HUES48 (cell line): ENCODE measurements around the gene ECEL1.

ENCODE experiments used
- H3K27ac ChIP-seq: one replicate; pipeline ENCODE4 v1.7.0; 2013; ENCODE audit warnings: low read depth, low read length, inconsistent platforms
- H3K27me3 ChIP-seq: 2 replicates; pipeline ENCODE4 v1.6.1; 2013; ENCODE audit warnings: mild to moderate bottlenecking, low read length; ENCODE audit not compliant: control insufficient read depth, insufficient read depth
- H3K36me3 ChIP-seq: 2 replicates; pipeline ENCODE4 v1.6.1; 2013; ENCODE audit warnings: low read length; ENCODE audit not compliant: control insufficient read depth, insufficient read depth
- H3K4me1 ChIP-seq: 2 replicates; pipeline ENCODE4 v1.6.1; 2013; ENCODE audit warnings: mild to moderate bottlenecking, low read length; ENCODE audit not compliant: control insufficient read depth, insufficient read depth
- H3K4me3 ChIP-seq: 2 replicates; pipeline ENCODE4 v1.5.1; 2013; ENCODE audit warnings: mild to moderate bottlenecking, low read depth, low read length
- H3K9ac ChIP-seq: 2 replicates; pipeline ENCODE4 v1.6.1; 2013; ENCODE audit warnings: mild to moderate bottlenecking, low read depth, low read length, moderate library complexity
- H3K9me3 ChIP-seq: 2 replicates; pipeline ENCODE4 v1.6.1; 2013; ENCODE audit warnings: low read length; ENCODE audit not compliant: control insufficient read depth, insufficient read depth

ECEL1 gene

DNA sequence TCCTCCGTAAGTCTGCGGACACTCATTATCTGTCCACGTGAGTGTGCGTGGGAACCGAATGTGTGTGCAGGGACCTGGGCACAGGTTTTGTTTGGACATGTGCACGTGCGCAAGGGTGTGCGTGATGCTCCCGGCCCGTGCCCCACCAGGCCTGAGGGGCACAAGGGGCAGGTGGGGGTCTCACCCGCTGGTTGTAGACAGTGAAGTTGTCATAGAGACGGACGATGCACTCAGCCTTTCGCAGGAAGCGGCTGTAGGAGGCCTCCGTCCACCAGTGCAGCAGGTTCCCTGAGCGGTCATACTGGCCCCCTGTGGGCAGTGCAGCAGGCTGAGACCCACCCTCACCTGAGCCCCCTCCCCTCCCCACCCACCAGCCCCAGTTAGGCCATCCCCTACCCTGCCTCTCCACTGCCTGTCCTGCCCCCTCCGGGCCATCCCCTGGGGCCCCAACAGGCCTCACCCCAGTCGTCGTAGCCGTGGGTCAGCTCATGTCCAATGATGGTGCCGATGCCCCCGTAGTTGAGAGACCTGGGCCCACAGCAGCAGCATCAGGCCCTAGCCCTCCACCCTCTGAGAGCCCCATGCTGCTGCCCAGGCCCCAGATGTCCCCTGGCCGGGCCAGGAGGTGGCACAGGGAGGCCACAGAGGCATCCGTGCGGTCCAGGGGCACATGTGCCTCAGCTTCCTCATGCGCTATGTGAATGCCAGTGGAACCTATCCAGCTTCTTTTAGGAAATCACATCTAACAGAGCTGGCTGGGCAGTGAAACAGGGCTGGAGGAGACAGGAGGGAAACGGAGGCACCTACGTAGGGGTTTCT, 6.1 kb downstream of the ECEL1 start:
- no peak overlapping the region for H3K9ac ChIP-seq
- H3K36me3 ChIP-seq, result no peaks in the 10 kb centered on the region
- no peaks in the 10 kb centered on the region for H3K4me1 ChIP-seq
- no peaks in the 10 kb centered on the region for H3K9me3 ChIP-seq
- H3K4me3 ChIP-seq, result no peak overlapping the region
- H3K27ac ChIP-seq, result no peak overlapping the region
- H3K27me3 ChIP-seq, result peaks cover 35% of the 10 kb centered on the region

DNA sequence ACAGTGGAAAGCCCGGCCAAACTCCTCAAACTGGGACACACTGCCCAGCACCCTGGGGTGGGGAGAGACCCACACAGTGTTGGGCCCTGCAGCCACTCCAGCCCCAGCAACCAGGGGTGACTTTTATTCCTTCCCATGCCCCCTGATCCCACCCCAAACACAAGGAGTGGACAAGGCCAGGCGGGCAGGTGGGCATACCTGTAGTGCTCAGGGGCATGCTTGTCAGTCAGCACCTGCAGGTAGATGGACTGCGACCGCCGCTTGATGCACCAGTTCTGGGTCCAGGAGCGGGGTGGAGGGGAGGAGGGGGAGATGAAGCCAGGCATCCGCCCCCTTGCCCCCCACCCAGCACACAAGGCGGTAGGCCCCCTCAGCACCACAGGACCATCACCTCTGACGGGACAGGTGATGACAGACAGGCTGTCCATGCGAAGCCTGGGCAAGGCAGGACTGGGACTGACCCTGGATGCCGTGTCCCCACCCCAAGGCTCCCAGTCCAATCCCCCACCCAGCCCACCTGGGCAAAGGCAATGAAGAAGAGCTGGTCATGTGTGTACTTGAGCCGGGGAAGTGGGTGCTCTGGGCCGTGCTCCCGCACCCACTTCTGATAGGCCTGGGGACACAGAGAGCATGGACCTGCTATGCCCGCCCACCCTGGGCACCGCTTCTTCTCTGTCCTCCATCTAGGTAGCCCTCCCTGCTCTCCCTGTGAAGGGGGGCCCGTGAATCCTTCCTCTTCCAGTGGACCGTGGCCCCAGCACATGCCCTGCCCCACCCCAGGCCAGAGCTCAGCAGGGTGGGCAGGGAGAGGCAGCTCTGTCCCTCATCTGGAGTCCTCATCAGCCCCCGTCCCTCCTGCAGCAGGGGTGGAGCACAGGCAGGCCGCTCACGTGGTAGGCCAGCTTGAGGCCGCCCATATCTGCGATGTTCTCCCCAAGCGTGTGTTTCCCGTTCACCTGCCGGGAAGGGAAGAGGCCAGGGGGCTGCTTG, 7.1 kb downstream of the ECEL1 start:
- Histone ChIP-seq H3K4me1 (no peaks in the 10 kb centered on the region), H3K27me3 (peaks cover 24% of the 10 kb centered on the region), H3K4me3 (no peak overlapping the region), H3K9ac (no peak overlapping the region), H3K27ac (no peak overlapping the region), H3K36me3 (no peaks in the 10 kb centered on the region), H3K9me3 (no peaks in the 10 kb centered on the region)

- H3K9ac ChIP-seq, result no peak overlapping the region
- H3K27ac ChIP-seq, result no peak overlapping the region
- H3K36me3 ChIP-seq, result no peaks in the 10 kb centered on the region
- H3K27me3 ChIP-seq, result peaks cover 15% of the 10 kb centered on the region
- no peaks in the 10 kb centered on the region for H3K4me1 ChIP-seq
- H3K9me3 ChIP-seq, result no peaks in the 10 kb centered on the region
- no peak overlapping the region for H3K4me3 ChIP-seq
Observed at GRCh38 chr2:232479341-232480200, 8.1 kb downstream of the ECEL1 start.

GRCh38 chr2:232478571-232479340, 8.9 kb downstream of the ECEL1 start:
- Histone ChIP-seq H3K4me1 (no peaks in the 10 kb centered on the region), H3K4me3 (no peak overlapping the region), H3K9ac (no peak overlapping the region), H3K36me3 (no peaks in the 10 kb centered on the region), H3K9me3 (no peaks in the 10 kb centered on the region), H3K27me3 (peaks cover 7% of the 10 kb centered on the region), H3K27ac (no peak overlapping the region)

- H3K4me1 ChIP-seq, result no peaks in the 10 kb centered on the region
- H3K9me3 ChIP-seq, result no peaks in the 10 kb centered on the region
- H3K4me3 ChIP-seq, result no peak overlapping the region
- no peak overlapping the region for H3K27ac ChIP-seq
- no peaks in the 10 kb centered on the region for H3K36me3 ChIP-seq
- H3K27me3 ChIP-seq, result peaks cover 6% of the 10 kb centered on the region
- no peak overlapping the region for H3K9ac ChIP-seq
Observed at GRCh38 chr2:232477751-232478510, 9.7 kb downstream of the ECEL1 start.

DNA sequence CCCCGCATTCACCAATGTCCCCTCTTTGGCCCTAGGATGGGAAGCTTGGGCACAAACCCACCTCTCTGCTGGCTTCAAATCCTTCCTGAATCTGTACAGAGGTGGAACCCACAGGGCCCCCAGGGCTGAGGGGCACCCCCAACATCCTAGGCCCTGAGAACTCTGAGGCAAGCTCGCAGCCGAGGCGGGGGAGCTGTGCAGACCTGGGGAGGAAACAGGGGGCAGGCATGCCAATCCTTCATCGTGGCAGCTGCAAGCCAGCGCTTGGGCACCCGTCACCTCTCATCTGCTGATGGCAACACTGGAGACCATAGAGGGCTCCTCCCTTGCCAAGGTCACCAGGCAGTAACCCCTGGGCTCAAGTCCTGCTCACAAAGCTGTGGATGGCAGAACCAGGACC, 10.8 kb downstream of the ECEL1 start:
- no peaks in the 10 kb centered on the region for H3K4me1 ChIP-seq
- no peak overlapping the region for H3K27ac ChIP-seq
- no peak overlapping the region for H3K4me3 ChIP-seq
- H3K36me3 ChIP-seq, result no peaks in the 10 kb centered on the region
- no peaks in the 10 kb centered on the region for H3K9me3 ChIP-seq
- no peak overlapping the region for H3K9ac ChIP-seq
- peaks cover 6% of the 10 kb centered on the region for H3K27me3 ChIP-seq

DNA sequence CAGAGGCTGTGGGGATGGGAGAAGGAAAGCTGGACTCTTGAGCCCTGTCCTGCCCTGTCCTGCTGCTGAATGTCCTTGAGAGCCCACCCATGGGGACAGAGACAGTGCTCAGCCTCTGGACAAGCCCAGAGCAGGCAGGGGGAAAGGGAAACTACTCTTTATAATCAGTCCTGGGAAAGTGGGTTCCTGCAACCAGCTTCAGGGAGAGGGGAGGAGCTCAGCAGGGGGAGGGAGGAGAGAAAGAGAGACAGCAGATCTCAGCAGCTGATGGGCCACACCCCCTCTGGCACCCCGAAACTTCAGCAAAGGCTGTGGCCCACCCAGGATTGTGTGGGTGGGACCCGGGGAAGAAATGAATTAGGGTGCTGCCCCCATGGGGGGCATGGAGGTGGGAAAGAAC, 11.6 kb downstream of the ECEL1 start:
- Histone ChIP-seq H3K4me1 (no peaks in the 10 kb centered on the region), H3K4me3 (no peak overlapping the region), H3K9me3 (no peaks in the 10 kb centered on the region), H3K36me3 (no peaks in the 10 kb centered on the region), H3K9ac (no peak overlapping the region), H3K27me3 (peaks cover 6% of the 10 kb centered on the region), H3K27ac (no peak overlapping the region)

DNA sequence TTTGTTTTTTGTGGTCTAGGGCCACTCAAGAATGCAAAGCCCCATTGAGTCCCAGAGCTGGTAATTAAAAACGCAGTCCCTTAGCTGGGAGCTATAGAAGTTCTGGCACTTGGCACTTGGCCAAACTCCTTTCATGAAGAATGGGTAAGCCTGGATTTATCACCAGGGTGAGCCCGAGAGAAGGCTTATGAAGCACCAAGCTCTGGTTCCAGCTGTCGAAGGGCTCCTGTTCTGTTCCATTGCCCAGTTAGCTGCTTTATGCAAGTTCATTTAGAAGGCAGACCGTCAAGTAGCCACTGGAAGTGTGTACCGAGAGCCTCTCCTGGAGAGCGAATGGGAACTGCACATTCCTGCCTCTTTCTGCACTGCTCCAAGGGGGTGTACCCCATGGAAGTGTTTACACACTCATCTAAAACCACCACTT, 14.2 kb downstream of the ECEL1 start:
- Histone ChIP-seq H3K9me3 (no peaks in the 10 kb centered on the region), H3K27ac (no peak overlapping the region), H3K27me3 (peaks cover 6% of the 10 kb centered on the region), H3K9ac (no peak overlapping the region), H3K4me3 (no peak overlapping the region), H3K4me1 (no peaks in the 10 kb centered on the region), H3K36me3 (no peaks in the 10 kb centered on the region)

DNA sequence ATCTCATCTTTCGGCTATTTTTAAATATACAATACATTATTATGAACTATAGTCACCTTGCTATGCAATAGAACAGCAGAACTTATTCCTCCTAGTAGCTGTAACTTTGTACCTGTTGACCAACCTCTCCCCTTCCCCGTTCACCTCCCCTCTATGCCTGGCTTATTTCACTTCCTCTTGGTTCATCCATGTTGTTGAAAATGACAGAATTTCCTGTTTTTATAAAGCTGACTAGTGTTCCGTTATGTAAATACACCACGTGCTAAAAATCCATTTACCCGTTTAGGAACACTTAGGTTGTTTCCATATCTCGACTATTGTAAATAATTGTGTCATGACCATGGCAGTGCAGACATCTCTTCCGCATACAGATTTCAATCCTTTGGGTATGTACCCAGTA, 21.4 kb downstream of the ECEL1 start:
- no peaks in the 10 kb centered on the region for H3K27me3 ChIP-seq

More for the DNA sequence above, 21.4 kb downstream of the ECEL1 start:
- H3K27ac ChIP-seq, result no peak overlapping the region
- no peak overlapping the region for H3K4me3 ChIP-seq
- no peak overlapping the region for H3K9ac ChIP-seq
- H3K9me3 ChIP-seq, result no peaks in the 10 kb centered on the region
- no peaks in the 10 kb centered on the region for H3K4me1 ChIP-seq
- H3K36me3 ChIP-seq, result no peaks in the 10 kb centered on the region
